Activated CD8-positive, alpha-beta memory T cell treated with anti-CD3 and anti-CD28 coated beads, Interleukin-2, amount 50 U/mL, for 24 hours (primary cell): Measurements from ENCODE around the gene CTNND2.

Experiments used
- DNase-seq: peaks from one replicate; pipeline ENCODE4 v3.0.0-alpha.2; 2020; ENCODE audit errors: extremely low read depth

CTNND2 gene

GRCh38 chr5:11904265-11904906 lies at the start of gene CTNND2:
Gene CTNND2 (minus strand): TSS chr5:11904446. CDS start chr5:11903853, 593 bp downstream.
- DNase-seq, result no peak

- DNase-seq, result no peak
Observed at GRCh38 chr5:11946317-11946716, 42.1 kb upstream of the CTNND2 start.

- DNase-seq, result no peak
Observed at GRCh38 chr5:11941566-11941965, 37.3 kb upstream of the CTNND2 start.

GRCh38 chr5:11931638-11932037 lies 27.4 kb upstream of the CTNND2 start:
- DNase-seq, result no peak

- DNase-seq, result no peak
Observed at GRCh38 chr5:11928909-11929308, 24.7 kb upstream of the CTNND2 start.

GRCh38 chr5:11925701-11926100 lies 21.5 kb upstream of the CTNND2 start:
- DNase-seq, result no peak

GRCh38 chr5:11922394-11922793 lies 18.1 kb upstream of the CTNND2 start:
- DNase-seq, result no peak

GRCh38 chr5:11918463-11919045 lies 14.3 kb upstream of the CTNND2 start:
- DNase-seq, result no peak

GRCh38 chr5:11909471-11909870 lies 5.2 kb upstream of the CTNND2 start:
- no peak for DNase-seq

- no peak for DNase-seq
Observed at GRCh38 chr5:11906497-11906896, 2.3 kb upstream of the CTNND2 start.

GRCh38 chr5:11905206-11905605 lies 960 bp upstream of the CTNND2 start:
- DNase-seq, result no peak

- DNase-seq, result no peak
Observed at GRCh38 chr5:11903614-11904264, 507 bp downstream of the CTNND2 start.

- DNase-seq, result no peak
Observed at GRCh38 chr5:11903121-11903613, 1.1 kb downstream of the CTNND2 start.

GRCh38 chr5:11902201-11902619 lies 2.0 kb downstream of the CTNND2 start:
- DNase-seq, result no peak

- DNase-seq, result no peak
Observed at GRCh38 chr5:11898787-11899186, 5.5 kb downstream of the CTNND2 start.

GRCh38 chr5:11897781-11898180 lies 6.5 kb downstream of the CTNND2 start:
- DNase-seq, result no peak

- DNase-seq, result no peak
Observed at GRCh38 chr5:11894992-11895391, 9.3 kb downstream of the CTNND2 start.

GRCh38 chr5:11892832-11893231 lies 11.4 kb downstream of the CTNND2 start:
- DNase-seq, result no peak

- no peak for DNase-seq
Observed at GRCh38 chr5:11890777-11891176, 13.5 kb downstream of the CTNND2 start.

GRCh38 chr5:11888221-11888620 lies 16.0 kb downstream of the CTNND2 start:
- no peak for DNase-seq

GRCh38 chr5:11878814-11879213 lies 25.4 kb downstream of the CTNND2 start:
- DNase-seq, result no peak

GRCh38 chr5:11873587-11873986 lies 30.7 kb downstream of the CTNND2 start:
- DNase-seq, result no peak

GRCh38 chr5:11869203-11869602 lies 35.0 kb downstream of the CTNND2 start:
- no peak for DNase-seq
